Measurements from ENCODE around the gene SNX8.

GRCh38 chr7:2257651-2258050 is 56.6 kb downstream of the SNX8 start:
- TF ChIP-seq CTCF (IDR thresholded peaks at IDR 0.05; ENCODE audit: low read depth, low read length) = no peak
- TF ChIP-seq EZH2phosphoT487 (IDR thresholded peaks at IDR 0.05; ENCODE audit: low read depth) = no peak
